Mesenchymal stem cell (in vitro differentiated cells and primary cell): ENCODE measurements around the gene KRT75.

Source experiments
- DNase-seq: peaks from one replicate; pipeline ENCODE4 v3.0.0-alpha.2; 2013
- H2AFZ ChIP-seq: one replicate; pipeline ENCODE4 v1.6.1; 2013; ENCODE audit warnings: low read depth, mild to moderate bottlenecking, control low read depth, inconsistent platforms, low read length, moderate library complexity
- H2AK5ac ChIP-seq: 2 replicates; pipeline ENCODE4 v1.6.1; 2013; ENCODE audit warnings: low read length, moderate library complexity, mild to moderate bottlenecking, inconsistent platforms; ENCODE audit not compliant: severe bottlenecking
- H2BK120ac ChIP-seq: one replicate; pipeline ENCODE4 v1.6.1; 2013; ENCODE audit warnings: low read depth, mild to moderate bottlenecking, inconsistent platforms, low read length, moderate library complexity
- H2BK12ac ChIP-seq, 2 experiments: one replicate each; pipeline ENCODE4 v1.6.1; 2013; ENCODE audit warnings: inconsistent platforms in 2 of 2, low read length in 2 of 2, mild to moderate bottlenecking in 2 of 2, moderate library complexity in 2 of 2, control low read depth in 1 of 2
- H2BK15ac ChIP-seq: one replicate; pipeline ENCODE4 v1.6.1; 2013; ENCODE audit warnings: mild to moderate bottlenecking, low read depth, inconsistent platforms; ENCODE audit not compliant: poor library complexity, severe bottlenecking
- H2BK5ac ChIP-seq: 2 replicates; pipeline ENCODE4 v1.6.1; 2013; ENCODE audit warnings: low read depth, mild to moderate bottlenecking, low read length, control low read depth, inconsistent platforms; ENCODE audit not compliant: poor library complexity, severe bottlenecking
- H3K14ac ChIP-seq, 2 experiments: one replicate each; pipeline ENCODE4 v1.6.1; 2013; ENCODE audit warnings: inconsistent platforms in 2 of 2, low read length in 2 of 2, control low read depth in 1 of 2, mild to moderate bottlenecking in 1 of 2, moderate library complexity in 1 of 2
- H3K18ac ChIP-seq, 2 experiments: one replicate each; pipeline ENCODE4 v1.6.1; 2013; ENCODE audit warnings: inconsistent platforms in 2 of 2, low read length in 2 of 2, control low read depth in 1 of 2, low read depth in 1 of 2, mild to moderate bottlenecking in 1 of 2
- H3K23ac ChIP-seq, 2 experiments: one replicate each; pipeline ENCODE4 v1.6.1; 2013; ENCODE audit warnings: inconsistent platforms in 2 of 2, low read length in 2 of 2, mild to moderate bottlenecking in 2 of 2, moderate library complexity in 2 of 2, control low read depth in 1 of 2
- H3K27ac ChIP-seq: 2 replicates; pipeline ENCODE4 v1.5.1; 2013; ENCODE audit warnings: mild to moderate bottlenecking, moderate library complexity, low read length, control low read depth, inconsistent platforms; ENCODE audit not compliant: poor library complexity, severe bottlenecking
- H3K27me3 ChIP-seq, 2 experiments: 2 replicates each; pipeline versions ENCODE4 v1.6.1 to v1.7.0; 2013; ENCODE audit warnings: low read length in 2 of 2, mild to moderate bottlenecking in 2 of 2, moderate library complexity in 2 of 2, control low read depth in 1 of 2, inconsistent platforms in 1 of 2; ENCODE audit not compliant: control insufficient read depth in 1 of 2, insufficient read depth in 1 of 2
- H3K36me3 ChIP-seq, 2 experiments: 2 replicates each; pipeline versions ENCODE4 v1.6.1 to v1.7.0; 2013; ENCODE audit warnings: low read length in 2 of 2, control low read depth in 1 of 2, inconsistent platforms in 1 of 2, low read depth in 1 of 2, mild to moderate bottlenecking in 1 of 2; ENCODE audit not compliant: insufficient read depth in 2 of 2, control insufficient read depth in 1 of 2
- H3K4ac ChIP-seq, 2 experiments: one replicate each; pipeline ENCODE4 v1.6.1; 2013; ENCODE audit warnings: inconsistent platforms in 2 of 2, low read length in 2 of 2, mild to moderate bottlenecking in 2 of 2, moderate library complexity in 2 of 2, control low read depth in 1 of 2, low read depth in 1 of 2
- H3K4me1 ChIP-seq: 2 replicates; pipeline ENCODE4 v1.6.1; 2013; ENCODE audit warnings: low read depth, low read length, control low read depth; ENCODE audit not compliant: control insufficient read depth, insufficient read depth
- H3K4me2 ChIP-seq: 2 replicates; pipeline ENCODE4 v1.6.1; 2013; ENCODE audit warnings: low read length, mild to moderate bottlenecking, inconsistent platforms; ENCODE audit not compliant: poor library complexity, severe bottlenecking
- H3K4me3 ChIP-seq, 2 experiments: 2 replicates each; pipeline versions ENCODE4 v1.5.1 to v1.7.0; 2013; ENCODE audit warnings: low read length in 2 of 2, mild to moderate bottlenecking in 2 of 2, control low read depth in 1 of 2, low read depth in 1 of 2; ENCODE audit not compliant: insufficient read depth in 1 of 2
- H3K79me1 ChIP-seq: replicated peaks from 2 replicates; pipeline ENCODE4 v1.6.1; 2013; ENCODE audit warnings: mild to moderate bottlenecking, control low read depth, low read length, inconsistent platforms; ENCODE audit not compliant: poor library complexity, severe bottlenecking
- H3K9ac ChIP-seq: 2 replicates; pipeline ENCODE4 v1.7.0; 2013; ENCODE audit warnings: mild to moderate bottlenecking, low read length, moderate library complexity
- H3K9me3 ChIP-seq: 2 replicates; pipeline ENCODE4 v1.7.0; 2013; ENCODE audit warnings: mild to moderate bottlenecking, low read length; ENCODE audit not compliant: control insufficient read depth
- H4K8ac ChIP-seq: one replicate; pipeline ENCODE4 v1.6.1; 2013; ENCODE audit warnings: inconsistent platforms, mild to moderate bottlenecking, low read length, moderate library complexity
- H4K91ac ChIP-seq: one replicate; pipeline ENCODE4 v1.6.1; 2013; ENCODE audit warnings: mild to moderate bottlenecking, low read length, inconsistent platforms
- WGBS: methylation state at CpG from one replicate; pipeline ENCODE4 v1.1.7; 2013; ENCODE audit warnings: mixed read lengths; 5-methylcytosine and 5-hydroxymethylcytosine counted together

The KRT75 gene

GRCh38 chr12:52389313-52390207 lies 44.6 kb downstream of the KRT75 start:
- Histone ChIP-seq H3K4me3 (no peak overlapping the region), H3K23ac (no peak overlapping the region), H2BK15ac (no peak overlapping the region), H2BK120ac (no peak overlapping the region), H3K9me3 (no peaks in the 10 kb centered on the region), H2AK5ac (no peak overlapping the region), H3K4me1 (peaks cover 1% of the 10 kb centered on the region), H3K14ac (no peak overlapping the region), H3K36me3 (no peaks in the 10 kb centered on the region), H2AFZ (no peak overlapping the region), H3K9ac (peak overlapping the region; percentile 30), H3K4me2 (no peak overlapping the region), H2BK5ac (no peak overlapping the region), H2BK12ac (no peak overlapping the region), H3K79me1 (no peaks in the 10 kb centered on the region), H4K8ac (no peak overlapping the region), H4K91ac (no peak overlapping the region), H3K27ac (no peak overlapping the region), H3K27me3 (peaks cover 56 to 59% of the 10 kb centered on the region in 2 experiments), H3K18ac (no peak overlapping the region), H3K4ac (no peak overlapping the region)
- 59% methylated on average over 8 of the region's 9 CpGs for WGBS
- no peak for DNase-seq

- H2BK120ac ChIP-seq, result no peak overlapping the region
- H3K23ac ChIP-seq, result no peak overlapping the region
- DNase-seq, result no peak
- H3K27me3 ChIP-seq, result peaks cover 50 to 56% of the 10 kb centered on the region in 2 experiments
- no peak overlapping the region for H2AK5ac ChIP-seq
- H3K18ac ChIP-seq, result no peak overlapping the region
- H4K91ac ChIP-seq, result no peak overlapping the region
- no peak overlapping the region for H3K14ac ChIP-seq
- H2BK5ac ChIP-seq, result no peak overlapping the region
- H2BK12ac ChIP-seq, result no peak overlapping the region
- H3K9me3 ChIP-seq, result no peaks in the 10 kb centered on the region
- no peaks in the 10 kb centered on the region for H3K36me3 ChIP-seq
- no peak overlapping the region for H3K27ac ChIP-seq
- 76% methylated on average over 2 of the region's 2 CpGs for WGBS
- H3K4me2 ChIP-seq, result no peak overlapping the region
- no peak overlapping the region for H3K9ac ChIP-seq
- H3K79me1 ChIP-seq, result no peaks in the 10 kb centered on the region
- no peak overlapping the region for H2AFZ ChIP-seq
- no peak overlapping the region for H3K4ac ChIP-seq
- H3K4me1 ChIP-seq, result peaks cover 1% of the 10 kb centered on the region
- H3K4me3 ChIP-seq, result no peak overlapping the region
- H4K8ac ChIP-seq, result no peak overlapping the region
- H2BK15ac ChIP-seq, result no peak overlapping the region
Measured at GRCh38 chr12:52387859-52388258, 46.3 kb downstream of the KRT75 start.

- H3K9me3 ChIP-seq, result no peaks in the 10 kb centered on the region
- WGBS, result 96% methylated on average over 11 of the region's 11 CpGs
- H2BK12ac ChIP-seq, result no peak within 1 kb of the TSS
- no peak within 1 kb of the TSS for H3K9ac ChIP-seq
- no peak within 1 kb of the TSS for H2AFZ ChIP-seq
- no peak within 1 kb of the TSS for H3K4ac ChIP-seq
- H2BK15ac ChIP-seq, result peak within 1 kb of the TSS; percentile 30
- no peak within 1 kb of the TSS for H3K4me2 ChIP-seq
- no peaks in the 10 kb centered on the region for H3K79me1 ChIP-seq
- DNase-seq, result no peak
- H2BK120ac ChIP-seq, result no peak within 1 kb of the TSS
- no peak within 1 kb of the TSS for H4K8ac ChIP-seq
- H4K91ac ChIP-seq, result no peak within 1 kb of the TSS
- no peak within 1 kb of the TSS for H3K23ac ChIP-seq
- no peak within 1 kb of the TSS for H2BK5ac ChIP-seq
- H3K36me3 ChIP-seq, result no peaks in the 10 kb centered on the region
- H3K18ac ChIP-seq, result no peak within 1 kb of the TSS
- H3K27ac ChIP-seq, result no peak within 1 kb of the TSS
- H3K4me3 ChIP-seq, result peak within 1 kb of the TSS in 1 of 2 experiments; percentile 12
- peaks cover 68 to 74% of the 10 kb centered on the region in 2 experiments for H3K27me3 ChIP-seq
- H3K4me1 ChIP-seq, result no peaks in the 10 kb centered on the region
- H2AK5ac ChIP-seq, result no peak within 1 kb of the TSS
- no peak within 1 kb of the TSS for H3K14ac ChIP-seq
Measured at GRCh38 chr12:52385226-52385702, 48.9 kb downstream of the KRT75 start, which contains the start of gene KRT84. Gene KRT84, minus strand, starts transcription at chr12:52385652. Its CDS starts 67 bp downstream, at chr12:52385585.

GRCh38 chr12:52383331-52383730 lies 50.8 kb downstream of the KRT75 start:
- Histone ChIP-seq H3K14ac (no peak overlapping the region), H2AFZ (no peak overlapping the region), H3K27me3 (peaks cover 68 to 80% of the 10 kb centered on the region in 2 experiments), H3K4me2 (no peak overlapping the region), H2BK12ac (no peak overlapping the region), H3K23ac (no peak overlapping the region), H2AK5ac (no peak overlapping the region), H3K79me1 (no peaks in the 10 kb centered on the region), H4K8ac (no peak overlapping the region), H2BK120ac (no peak overlapping the region), H3K27ac (no peak overlapping the region), H3K36me3 (no peaks in the 10 kb centered on the region), H3K4me1 (no peaks in the 10 kb centered on the region), H2BK15ac (no peak overlapping the region), H3K4ac (no peak overlapping the region), H3K18ac (no peak overlapping the region), H3K9ac (no peak overlapping the region), H4K91ac (no peak overlapping the region), H3K4me3 (no peak overlapping the region), H2BK5ac (no peak overlapping the region), H3K9me3 (no peaks in the 10 kb centered on the region)
- DNase-seq, result no peak
- 80% methylated on average over 3 of the region's 3 CpGs for WGBS
